Glutamatergic neuron (in vitro differentiated cells): ENCODE results near the gene SRM. TPM values are rescaled to one million over a fixed set of nuclear protein-coding genes. Genes with fewer than 3 reads are reported as not detected.

ENCODE experiments used
- DNase-seq: peaks from one replicate; pipeline ENCODE4 v3.0.0; 2022
- H3K27ac Mint-ChIP-seq: one replicate; pipeline ENCODE4 v1.8.0; 2020; ENCODE audit warnings: mild to moderate bottlenecking, mixed read lengths, inconsistent platforms; ENCODE audit not compliant: unreplicated experiment
- H3K27me3 Mint-ChIP-seq: one replicate; pipeline ENCODE4 v1.8.0; 2020; ENCODE audit warnings: mild to moderate bottlenecking, moderate library complexity, mixed read lengths, inconsistent platforms; ENCODE audit not compliant: unreplicated experiment
- H3K36me3 Mint-ChIP-seq: one replicate; pipeline ENCODE4 v1.8.0; 2020; ENCODE audit warnings: mild to moderate bottlenecking, mixed read lengths, inconsistent platforms; ENCODE audit not compliant: unreplicated experiment
- H3K4me1 Mint-ChIP-seq: one replicate; pipeline ENCODE4 v1.8.0; 2020; ENCODE audit warnings: mild to moderate bottlenecking, low read depth, mixed read lengths, inconsistent platforms; ENCODE audit not compliant: unreplicated experiment
- H3K4me3 Mint-ChIP-seq: one replicate; pipeline ENCODE4 v1.8.0; 2020; ENCODE audit warnings: mild to moderate bottlenecking, mixed read lengths, inconsistent platforms; ENCODE audit not compliant: unreplicated experiment
- H3K9me3 Mint-ChIP-seq: one replicate; pipeline ENCODE4 v1.8.0; 2020; ENCODE audit warnings: mild to moderate bottlenecking, moderate library complexity, mixed read lengths, inconsistent platforms; ENCODE audit not compliant: unreplicated experiment
- total RNA-seq: library from RNA; stranded (reverse); fragmentation: NEBNext Ultra II Directional; extraction: Animal tissue kit (Norgen Biotek cat#: 25700); gene quantifications from one replicate; pipeline ENCODE4 v1.2.1, GENCODE V29; 2021; ENCODE audit not compliant: unreplicated experiment
- TF ChIP-seq, protein P1 (sequence below): fragments of 200-600 bp; sonication (generic); IDR thresholded peaks from one replicate; pipeline ENCODE4 v1.5.0; 2021; ENCODE audit not compliant: partially characterized antibody, unreplicated experiment

The SRM gene
- total RNA-seq, 1 donor from 2014 or later, result 79.4 TPM

DNA sequence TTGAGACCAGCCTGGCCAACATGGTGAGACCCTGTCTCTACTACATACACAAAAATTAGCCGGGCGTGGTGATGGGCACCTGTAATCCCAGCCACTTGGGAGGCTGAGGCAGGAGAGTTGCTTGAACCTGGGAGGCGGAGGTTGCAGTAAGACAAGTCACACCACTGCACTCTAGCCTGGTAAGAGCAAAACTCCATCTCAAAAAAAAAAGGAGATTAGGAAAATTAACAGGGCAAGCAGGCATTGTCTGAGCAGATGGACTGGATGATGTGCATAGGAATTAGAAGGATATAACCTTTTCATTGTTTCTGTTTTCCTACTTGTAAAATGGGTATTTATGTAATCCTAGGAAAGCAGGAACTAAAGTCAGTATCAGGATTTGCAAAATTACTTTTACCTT, 31.8 kb downstream of the SRM start:
- Mint-ChIP-seq H3K4me3 (no peak overlapping the region), H3K27ac (no peak overlapping the region), H3K9me3 (no peaks in the 10 kb centered on the region), H3K27me3 (peaks cover 3% of the 10 kb centered on the region), H3K4me1 (no peaks in the 10 kb centered on the region), H3K36me3 (no peaks in the 10 kb centered on the region)
- TF ChIP-seq, protein P1, sequence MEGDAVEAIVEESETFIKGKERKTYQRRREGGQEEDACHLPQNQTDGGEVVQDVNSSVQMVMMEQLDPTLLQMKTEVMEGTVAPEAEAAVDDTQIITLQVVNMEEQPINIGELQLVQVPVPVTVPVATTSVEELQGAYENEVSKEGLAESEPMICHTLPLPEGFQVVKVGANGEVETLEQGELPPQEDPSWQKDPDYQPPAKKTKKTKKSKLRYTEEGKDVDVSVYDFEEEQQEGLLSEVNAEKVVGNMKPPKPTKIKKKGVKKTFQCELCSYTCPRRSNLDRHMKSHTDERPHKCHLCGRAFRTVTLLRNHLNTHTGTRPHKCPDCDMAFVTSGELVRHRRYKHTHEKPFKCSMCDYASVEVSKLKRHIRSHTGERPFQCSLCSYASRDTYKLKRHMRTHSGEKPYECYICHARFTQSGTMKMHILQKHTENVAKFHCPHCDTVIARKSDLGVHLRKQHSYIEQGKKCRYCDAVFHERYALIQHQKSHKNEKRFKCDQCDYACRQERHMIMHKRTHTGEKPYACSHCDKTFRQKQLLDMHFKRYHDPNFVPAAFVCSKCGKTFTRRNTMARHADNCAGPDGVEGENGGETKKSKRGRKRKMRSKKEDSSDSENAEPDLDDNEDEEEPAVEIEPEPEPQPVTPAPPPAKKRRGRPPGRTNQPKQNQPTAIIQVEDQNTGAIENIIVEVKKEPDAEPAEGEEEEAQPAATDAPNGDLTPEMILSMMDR, result no peak
- DNase-seq, result no peak

DNA sequence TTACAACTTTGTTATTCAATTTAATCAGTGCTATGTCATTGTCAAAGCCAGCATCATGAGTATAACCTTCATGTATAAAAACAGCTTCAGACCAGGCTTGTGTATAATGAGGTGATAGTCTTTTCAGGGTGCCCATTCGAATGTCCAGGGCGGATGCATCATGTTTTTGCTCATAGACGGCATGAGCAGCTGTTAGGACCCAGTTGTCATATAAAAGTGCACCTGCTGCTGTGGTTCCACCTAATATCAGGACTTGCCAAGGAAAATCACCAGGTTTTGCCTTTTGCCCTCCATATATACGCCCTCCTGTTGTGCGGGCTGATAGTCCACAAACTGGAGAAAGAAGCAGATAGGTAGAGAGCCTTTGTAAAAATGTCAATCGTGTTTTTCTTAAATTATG, 32.5 kb downstream of the SRM start:
- no peaks in the 10 kb centered on the region for H3K9me3 Mint-ChIP-seq
- H3K4me3 Mint-ChIP-seq, result no peak overlapping the region
- peaks cover 3% of the 10 kb centered on the region for H3K27me3 Mint-ChIP-seq
- TF ChIP-seq, protein P1, result no peak
- DNase-seq, result no peak
- H3K36me3 Mint-ChIP-seq, result peaks cover under 1% of the 10 kb centered on the region
- H3K27ac Mint-ChIP-seq, result no peak overlapping the region
- H3K4me1 Mint-ChIP-seq, result no peaks in the 10 kb centered on the region

DNA sequence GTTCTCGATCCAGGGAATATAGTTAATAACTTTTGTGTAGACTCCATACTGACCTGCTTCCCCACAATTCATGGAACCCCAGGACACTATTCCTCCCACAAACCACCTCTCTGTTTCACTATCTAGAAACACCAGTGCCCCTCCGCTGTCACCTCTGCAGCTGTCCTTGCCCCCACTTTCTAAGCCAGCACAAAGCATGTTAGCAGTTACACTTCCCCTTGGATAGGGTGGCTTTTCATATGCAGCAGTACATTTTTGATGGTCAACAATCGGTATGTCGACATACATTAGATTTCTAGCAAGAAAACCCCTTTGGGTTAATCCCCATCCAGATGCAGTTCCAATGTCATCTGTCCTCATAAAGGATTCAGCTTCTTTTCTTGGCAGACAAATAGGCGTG, 32.9 kb downstream of the SRM start:
- H3K27ac Mint-ChIP-seq, result peak overlapping the region; percentile 49
- H3K4me1 Mint-ChIP-seq, result no peaks in the 10 kb centered on the region
- no peak for DNase-seq
- H3K9me3 Mint-ChIP-seq, result no peaks in the 10 kb centered on the region
- TF ChIP-seq, protein P1, result no peak
- H3K27me3 Mint-ChIP-seq, result peaks cover 3% of the 10 kb centered on the region
- peaks cover 5% of the 10 kb centered on the region for H3K36me3 Mint-ChIP-seq
- no peak overlapping the region for H3K4me3 Mint-ChIP-seq

DNA sequence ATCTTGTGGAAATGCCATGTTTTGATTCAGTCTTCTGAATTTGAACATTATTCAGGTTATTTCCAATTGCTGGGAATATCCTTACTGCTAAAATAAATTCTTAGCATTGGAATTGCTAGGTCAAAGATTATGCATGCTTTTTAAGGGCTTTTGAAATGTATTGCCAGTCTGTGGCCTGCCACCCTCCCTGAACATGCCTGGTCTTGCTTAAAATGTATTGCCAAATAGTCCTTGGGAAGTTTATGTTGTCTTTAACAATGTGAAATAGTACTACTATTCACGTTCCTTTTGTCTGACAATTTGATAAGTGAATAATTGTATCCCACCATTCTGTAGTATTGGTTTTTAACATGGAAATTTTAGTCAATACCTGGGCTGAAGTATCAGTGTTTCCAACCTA, 33.8 kb downstream of the SRM start:
- Mint-ChIP-seq H3K27ac (no peak overlapping the region), H3K9me3 (no peaks in the 10 kb centered on the region), H3K4me1 (no peaks in the 10 kb centered on the region), H3K4me3 (no peak overlapping the region), H3K36me3 (peaks cover 6% of the 10 kb centered on the region), H3K27me3 (peaks cover 3% of the 10 kb centered on the region)
- TF ChIP-seq, protein P1, result no peak
- DNase-seq, result no peak

DNA sequence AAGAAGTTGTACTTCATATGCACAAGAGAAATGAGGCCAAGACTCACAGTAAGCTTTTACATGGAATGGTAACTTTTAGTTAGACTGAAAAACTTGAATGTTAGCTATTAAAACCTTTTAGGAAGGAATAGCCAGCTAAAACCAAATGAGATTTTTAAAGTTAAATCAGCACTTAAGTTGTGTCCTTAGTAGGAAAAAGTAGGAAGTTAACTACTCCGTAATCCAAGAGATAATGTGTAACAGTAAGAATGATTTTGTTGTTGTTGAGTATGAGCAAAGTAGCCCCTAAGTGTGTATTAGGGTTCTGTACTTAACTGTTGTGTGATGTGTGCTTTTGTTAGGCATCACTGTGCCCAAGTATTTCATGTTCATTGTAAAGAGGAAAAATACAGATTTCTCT, 34.2 kb downstream of the SRM start:
- DNase-seq, result no peak
- no peak overlapping the region for H3K27ac Mint-ChIP-seq
- no peak overlapping the region for H3K4me3 Mint-ChIP-seq
- peaks cover under 1% of the 10 kb centered on the region for H3K27me3 Mint-ChIP-seq
- no peaks in the 10 kb centered on the region for H3K4me1 Mint-ChIP-seq
- TF ChIP-seq, protein P1, result no peak
- H3K9me3 Mint-ChIP-seq, result no peaks in the 10 kb centered on the region
- peaks cover 6% of the 10 kb centered on the region for H3K36me3 Mint-ChIP-seq
